Ovary (tissue), 9 donors: Measurements from ENCODE around the gene ZNF205. TPM values are rescaled to one million over a fixed set of nuclear protein-coding genes. Genes with fewer than 3 reads are reported as not detected.
A peak's percentile ranks its signal among the peaks of the same experiment; 100 is the strongest.

Source experiments
- DNase-seq, 5 donors: peaks; one replicate each; pipeline ENCODE4 v3.0.0-alpha.2; 2019 to 2020
- H3K27ac ChIP-seq, 2 donors: fragments of 200-600 bp; one replicate each; pipeline versions ENCODE4 v1.5.1 to v1.8.0; 2019 to 2022
- H3K27me3 ChIP-seq: fragments of 200-600 bp; one replicate; pipeline ENCODE4 v1.8.0; 2022
- H3K36me3 ChIP-seq: fragments of 200-600 bp; sonication (generic); one replicate; pipeline ENCODE4 v1.5.1; 2019
- H3K4me1 ChIP-seq: one replicate; pipeline ENCODE4 v1.8.1; 2013; ENCODE audit warnings: mild to moderate bottlenecking, moderate library complexity; ENCODE audit not compliant: insufficient read depth
- H3K4me3 ChIP-seq: fragments of 200-600 bp; sonication (generic); one replicate; pipeline ENCODE4 v1.5.1; 2017
- H3K9me3 ChIP-seq, 2 donors: fragments of 200-600 bp in 1 of 2; sonication (generic) in 1 of 2; one replicate each; pipeline versions ENCODE4 v1.5.1 to v1.8.1; 2013 to 2019; ENCODE audit warnings: mild to moderate bottlenecking in 1 of 2, moderate library complexity in 1 of 2
- CTCF ChIP-seq, 3 donors: fragments of 450-650 bp in 2 of 3; fragments of 200-600 bp in 1 of 3; IDR thresholded peaks; one replicate each; pipeline versions ENCODE4 v1.5.1 to v1.8.0; 2016 to 2022; ENCODE audit warnings: antibody characterized with exemption in 3 of 3, mild to moderate bottlenecking in 1 of 3
- EP300 ChIP-seq: sonication (generic); formaldehyde crosslinking; IDR thresholded peaks from one replicate; pipeline ENCODE4 v1.6.1; 2017; ENCODE audit warnings: antibody characterized with exemption
- POLR2A ChIP-seq: fragments of 450-650 bp; IDR thresholded peaks from one replicate; pipeline ENCODE4 v1.6.1; 2017; ENCODE audit warnings: antibody characterized with exemption, mild to moderate bottlenecking, moderate library complexity
- WGBS, 3 donors: extraction: QIAGEN DNeasy Blood & Tissue Kit in 1 of 3; methylation state at CpG; one replicate each; pipeline versions ENCODE4 v1.1.5 to v1.1.7; 2013 to 2017; 5-methylcytosine and 5-hydroxymethylcytosine counted together
- intact Hi-C, 4 donors: fragments of 100-400 bp; cut with DNase I; formaldehyde crosslinking; loops; one replicate each; pipeline versions ENCODE4 v1.11.0 to v1.15.1; 2022 to 2023
- polyA plus RNA-seq, 2 donors: library from polyadenylated mRNA; stranded (reverse); fragments of 200-250 nt in 1 of 2; fragments of 350-450 nt in 1 of 2; fragmentation: Illumina TruSeq in 1 of 2; extraction: RNeasy Lipid Tissue Mini Kit (QIAGEN cat#74804) in 1 of 2; gene quantifications; one replicate each; pipeline ENCODE4 v1.2.3, GENCODE V29; 2013 to 2014
- total RNA-seq, 7 donors: library from RNA; depleted of rRNA in 2 of 7; stranded (reverse); fragments of >200 nt in 2 of 7; fragmentation: NEBNext Ultra II Directional in 3 of 7; extraction: Animal tissue kit (Norgen Biotek cat#: 25700) in 3 of 7; gene quantifications; one replicate each; pipeline versions ENCODE4 v1.1.0 to v1.2.4, GENCODE V29; 2016 to 2023
- donor health status: DM: no; HTN: no; CAD: no; lungs with moderate emphysema.
- donor health status: DM: no; HTN: no; CAD: no.
- donor health status: Bipolar disorder and iron deficiency.
- donor health status: DM: yes; HTN: yes; CAD: no.
- donor health status: DM: no; HTN: no; CAD: no.
- donor health status: DM: yes; HTN: yes; CAD: no.

ZNF205 gene
- total and polyA plus RNA-seq, 9 donors, result 3.0 to 22.1 (median 15.6) TPM

GRCh38 chr16:3097266-3097665, 15.1 kb upstream of the ZNF205 start:
- no peak overlapping the region for H3K4me3 ChIP-seq
- intact Hi-C loops, result no loop called here

GRCh38 chr16:3098459-3099394, 13.7 kb upstream of the ZNF205 start, which contains the start of gene ZSCAN10:
TSS of gene ZSCAN10 (minus strand) at chr16:3099294. CDS start at chr16:3092937, 6,357 bp downstream.
- DNase-seq, result no peak
- H3K4me1 ChIP-seq, result peaks cover 2% of the 10 kb centered on the region
- H3K27me3 ChIP-seq, result no peaks in the 10 kb centered on the region
- WGBS, 3 donors, result 52 to 71% (median 62%) methylated on average over 21 of the region's 21 CpGs
- no peak within 1 kb of the TSS for H3K27ac ChIP-seq
- intact Hi-C loops, result no loop called here
- H3K9me3 ChIP-seq, result no peaks in the 10 kb centered on the region
- no peak within 1 kb of the TSS for H3K4me3 ChIP-seq
- H3K36me3 ChIP-seq, result no peaks in the 10 kb centered on the region
- no peak for TF ChIP-seq POLR2A
- TF ChIP-seq EP300, result no peak
- no peak for TF ChIP-seq CTCF (IDR thresholded peaks at IDR 0.05)

More at GRCh38 chr16:3097266-3097665, 15.1 kb upstream of the ZNF205 start:
- Histone ChIP-seq H3K4me1 (peaks cover 2% of the 10 kb centered on the region), H3K27me3 (no peaks in the 10 kb centered on the region), H3K36me3 (no peaks in the 10 kb centered on the region), H3K9me3 (no peaks in the 10 kb centered on the region), H3K27ac (no peak overlapping the region)
- 52 to 60% (median 53%) methylated on average over 8 of the region's 8 CpGs for WGBS, 3 donors
- TF ChIP-seq EP300 (no peak), CTCF (IDR thresholded peaks at IDR 0.05) (no peak), POLR2A (no peak)
- no peak for DNase-seq

GRCh38 chr16:3099395-3099731, 13.0 kb upstream of the ZNF205 start:
- no peak for DNase-seq
- H3K9me3 ChIP-seq, result no peaks in the 10 kb centered on the region
- WGBS, 3 donors, result 65 to 80% (median 80%) methylated on average over 5 of the region's 5 CpGs
- intact Hi-C loops, result no loop called here
- H3K4me1 ChIP-seq, result peaks cover 2% of the 10 kb centered on the region
- no peak overlapping the region for H3K27ac ChIP-seq
- TF ChIP-seq EP300 (no peak), POLR2A (no peak), CTCF (IDR thresholded peaks at IDR 0.05) (no peak)
- H3K27me3 ChIP-seq, result no peaks in the 10 kb centered on the region
- no peak overlapping the region for H3K4me3 ChIP-seq
- no peaks in the 10 kb centered on the region for H3K36me3 ChIP-seq

GRCh38 chr16:3099732-3100499, 12.5 kb upstream of the ZNF205 start:
- Histone ChIP-seq H3K4me1 (peaks cover 2% of the 10 kb centered on the region), H3K27ac (no peak overlapping the region), H3K9me3 (no peaks in the 10 kb centered on the region), H3K4me3 (no peak overlapping the region), H3K27me3 (no peaks in the 10 kb centered on the region), H3K36me3 (no peaks in the 10 kb centered on the region)
- TF ChIP-seq CTCF (IDR thresholded peaks at IDR 0.05) (no peak), POLR2A (no peak), EP300 (no peak)
- intact Hi-C loops, result no loop called here
- 4 to 5% (median 4%) methylated on average over 39 of the region's 39 CpGs for WGBS, 3 donors
- peak; percentile 48 to 80 (median 79) for DNase-seq
